Activated CD8-positive, alpha-beta memory T cell treated with anti-CD3 and anti-CD28 coated beads, Interleukin-2, amount 50 U/mL, for 4 hours (primary cell): Measurements from ENCODE around the gene FRMD4A.
"Not testable (repeated sequence)": the region's sequence is repeated elsewhere in the genome, so short reads cannot be mapped to it uniquely, and the experiment has no call there.

Experiments
- DNase-seq: peaks from one replicate; pipeline ENCODE4 v3.0.0-alpha.2; 2020

FRMD4A gene

GRCh38 chr10:14086596-14086995 is 244.1 kb downstream of the FRMD4A start:
- no peak for DNase-seq

- no peak for DNase-seq
These were observed 245.8 kb downstream of the FRMD4A start for GRCh38 chr10:14084875-14085274.

DNA sequence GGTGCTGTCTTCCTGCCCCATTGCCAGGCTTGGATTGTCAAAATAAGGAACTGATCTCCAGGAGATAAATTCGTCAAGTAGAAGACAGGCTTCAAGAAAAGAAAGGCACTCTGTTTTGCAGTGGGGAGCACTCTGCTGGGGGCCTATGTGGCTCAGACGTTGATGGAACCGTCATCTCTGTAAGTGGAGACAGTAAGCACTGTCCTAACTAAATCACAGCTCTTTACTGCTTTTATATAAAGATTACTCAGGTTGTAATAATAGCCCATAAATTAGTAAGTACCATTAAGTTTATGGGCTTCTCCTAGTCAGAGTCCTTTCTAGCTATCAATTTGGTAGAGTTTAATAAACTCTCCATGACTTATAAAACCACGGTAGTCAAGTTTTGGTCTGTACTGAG is 249.9 kb downstream of the FRMD4A start:
- no peak for DNase-seq

DNA sequence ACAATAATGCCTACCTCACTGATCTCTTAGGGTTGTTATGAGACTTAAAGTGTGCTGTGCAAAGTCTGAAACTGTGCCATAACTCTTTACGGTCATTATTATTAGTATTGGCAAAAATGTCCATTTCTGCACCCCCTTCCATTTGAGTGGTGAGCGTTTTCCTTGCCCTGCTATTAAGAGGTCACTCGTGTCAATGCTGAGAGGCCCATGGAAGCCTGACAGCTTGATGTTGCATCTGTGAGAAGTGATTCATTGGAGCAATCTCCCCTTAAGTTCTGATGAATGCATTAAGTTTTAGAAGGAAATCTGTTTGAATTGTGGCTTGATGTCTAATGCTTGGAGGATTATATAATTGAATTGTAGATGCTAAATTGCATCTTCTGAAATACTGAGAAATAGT is 253.3 kb downstream of the FRMD4A start:
- no peak for DNase-seq

GRCh38 chr10:14074062-14074884 is 256.5 kb downstream of the FRMD4A start:
- no peak for DNase-seq

DNA sequence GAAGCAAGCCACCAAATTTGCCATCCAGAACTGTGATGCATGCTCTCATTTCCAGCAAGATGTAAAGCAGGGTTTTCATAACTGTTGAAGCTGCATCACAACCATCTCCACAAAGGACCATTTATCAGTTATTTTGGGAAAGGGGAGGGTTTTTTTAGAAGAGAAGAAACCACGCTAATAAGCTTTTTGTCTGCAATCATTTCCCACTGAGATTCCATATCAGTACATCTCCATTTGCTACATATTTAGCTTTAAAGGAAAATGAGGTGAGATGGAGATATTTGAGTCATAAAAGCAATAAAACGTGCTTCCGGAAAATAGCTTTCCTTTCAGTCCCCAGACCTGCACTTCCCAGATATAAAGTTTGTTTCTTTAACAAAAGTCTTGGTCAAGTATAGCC is 258.2 kb downstream of the FRMD4A start:
- DNase-seq = no peak

- no peak for DNase-seq
These were observed 258.8 kb downstream of the FRMD4A start for GRCh38 chr10:14071956-14072355.

DNA sequence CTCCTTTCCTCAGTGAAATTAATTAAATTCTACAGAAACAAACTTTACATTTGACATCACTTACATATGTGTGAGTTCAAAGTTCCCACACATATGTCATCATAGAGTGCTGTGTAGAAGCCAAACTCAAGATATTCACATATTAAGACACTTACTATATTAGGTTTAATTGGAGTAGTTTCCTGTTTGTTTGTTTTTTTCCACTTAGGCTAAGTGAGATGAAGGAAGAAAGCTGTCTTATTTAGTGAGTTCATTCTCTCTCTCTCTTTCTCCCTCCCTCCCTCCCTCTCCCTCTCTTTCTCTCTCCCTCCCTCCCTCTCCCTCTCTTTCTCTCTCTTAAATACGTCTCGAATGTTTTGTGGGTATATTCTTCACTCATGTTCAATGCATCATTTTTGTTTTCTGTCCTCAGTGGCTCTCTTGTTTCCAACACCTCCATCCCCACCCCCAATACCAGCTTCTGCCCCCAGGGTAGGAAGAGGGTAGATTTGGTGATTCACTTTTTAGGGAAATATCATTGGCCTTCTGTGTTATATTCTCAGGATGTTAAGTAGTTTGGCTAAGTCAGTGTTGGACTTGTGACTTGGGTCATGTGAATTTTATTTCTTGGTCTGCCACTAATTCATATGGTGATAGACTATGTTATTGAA is 262.0 kb downstream of the FRMD4A start:
- DNase-seq = no peak

- not testable (repeated sequence) for DNase-seq
These were observed 263.1 kb downstream of the FRMD4A start for GRCh38 chr10:14067638-14068037.

DNA sequence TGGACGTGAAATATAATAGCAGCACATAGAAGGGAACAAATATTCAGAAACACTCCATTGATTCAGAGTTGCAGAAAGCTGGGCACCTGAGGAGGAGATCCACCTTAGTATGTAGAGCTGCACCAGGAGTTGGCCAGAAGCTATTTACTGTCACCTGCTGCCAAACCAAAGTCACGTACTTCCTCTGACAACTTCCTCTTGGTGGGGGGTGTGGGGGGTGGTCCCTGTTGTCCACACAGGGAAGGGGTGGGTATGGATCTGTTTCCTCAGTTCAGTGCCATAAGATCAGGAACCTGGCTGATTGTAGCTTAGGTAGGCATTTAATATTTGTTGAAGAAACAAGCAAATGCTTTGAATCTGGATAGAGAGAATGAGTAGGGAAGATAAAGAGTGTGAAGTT is 264.6 kb downstream of the FRMD4A start:
- no peak for DNase-seq

DNA sequence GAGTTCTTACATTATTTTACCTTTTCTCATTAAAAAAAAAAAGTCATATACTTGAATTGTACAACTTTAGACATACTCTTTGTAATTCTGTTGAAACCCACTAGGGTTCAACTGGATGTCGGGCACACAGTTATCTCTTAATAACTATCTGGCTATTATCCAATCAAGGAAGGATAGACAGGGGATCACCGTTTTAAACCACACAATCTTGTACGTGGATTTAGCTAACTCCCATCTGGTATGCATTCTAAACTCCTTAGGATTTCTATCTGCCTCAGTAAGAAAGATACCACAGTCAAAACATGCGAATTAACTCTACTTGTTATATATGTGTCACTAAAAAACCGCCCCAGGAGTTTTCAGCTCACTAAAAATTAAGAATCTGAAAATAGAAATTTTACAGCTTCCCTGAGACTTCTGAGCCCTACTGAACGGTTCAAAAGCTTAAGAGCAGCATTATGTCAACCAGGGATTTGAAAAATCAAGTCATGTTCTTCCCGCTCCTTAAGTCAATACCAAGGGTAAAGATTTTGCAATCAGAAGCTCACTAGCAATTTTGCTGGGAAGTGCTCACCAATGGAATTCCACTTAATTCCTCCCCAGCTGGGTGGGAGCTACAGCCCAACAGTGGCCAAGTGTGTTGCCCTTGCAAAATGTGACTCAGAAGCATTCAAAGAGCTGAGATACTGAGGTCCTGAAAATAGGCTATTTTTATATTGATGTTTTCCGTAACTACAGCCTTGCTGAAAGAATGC is 267.0 kb downstream of the FRMD4A start:
- DNase-seq = no peak

DNA sequence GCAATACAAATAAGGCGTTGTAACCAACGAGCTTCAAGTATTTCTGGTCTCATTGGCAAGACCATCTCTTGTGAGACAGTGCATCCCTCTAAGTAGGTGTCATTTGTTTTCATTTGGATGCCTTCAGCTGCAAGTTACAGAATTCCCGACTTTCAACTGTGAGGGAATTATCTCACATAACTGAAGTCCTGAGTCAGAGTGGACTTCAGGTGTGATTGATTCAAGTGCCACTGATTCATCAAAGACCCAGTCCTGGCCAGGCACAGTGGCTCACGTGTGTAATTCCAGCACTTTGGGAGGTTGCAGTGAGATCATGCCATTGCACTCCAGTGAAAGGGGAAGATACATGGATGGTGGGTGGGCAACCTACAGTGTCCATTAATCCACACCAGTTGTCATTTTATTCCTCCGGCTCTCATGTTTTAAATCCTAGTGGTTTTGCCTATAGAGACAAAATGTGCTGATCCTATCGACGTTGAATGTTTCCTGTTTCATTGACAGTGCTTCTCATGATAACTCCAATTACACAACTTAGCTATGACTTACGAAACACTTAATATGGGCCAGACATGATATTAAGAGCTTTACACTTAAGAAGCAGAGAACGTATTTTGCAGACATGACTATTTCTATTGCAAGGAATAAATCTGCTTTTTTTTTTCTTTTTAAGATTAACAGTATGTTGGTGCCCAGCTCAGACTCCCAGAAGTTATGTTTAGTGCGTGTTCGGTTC is 268.0 kb downstream of the FRMD4A start:
- DNase-seq = no peak

- DNase-seq = no peak
These were observed 270.2 kb downstream of the FRMD4A start for GRCh38 chr10:14060320-14061070.

- DNase-seq = no peak
These were observed 274.0 kb downstream of the FRMD4A start for GRCh38 chr10:14056610-14057332.

DNA sequence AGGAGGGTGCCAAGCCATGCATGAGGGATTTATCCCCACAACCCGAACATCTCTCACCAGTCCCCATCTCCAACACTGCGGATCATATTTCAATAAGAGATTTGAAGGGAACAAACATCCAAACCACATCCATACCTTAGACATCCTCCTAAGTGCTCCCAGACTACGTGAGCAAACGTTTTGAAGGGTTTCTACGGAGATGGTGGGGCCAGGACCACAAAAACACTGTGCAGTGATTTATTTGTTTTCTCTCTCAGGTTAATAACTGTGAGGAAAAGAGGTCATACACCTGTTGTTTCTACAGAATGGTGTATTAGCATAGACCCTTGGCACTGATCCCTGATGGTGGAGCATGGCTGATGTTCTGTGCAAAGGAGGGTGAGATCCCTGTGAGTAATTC is 277.8 kb downstream of the FRMD4A start:
- no peak for DNase-seq

- no peak for DNase-seq
These were observed 280.1 kb downstream of the FRMD4A start for GRCh38 chr10:14050598-14050997.

DNA sequence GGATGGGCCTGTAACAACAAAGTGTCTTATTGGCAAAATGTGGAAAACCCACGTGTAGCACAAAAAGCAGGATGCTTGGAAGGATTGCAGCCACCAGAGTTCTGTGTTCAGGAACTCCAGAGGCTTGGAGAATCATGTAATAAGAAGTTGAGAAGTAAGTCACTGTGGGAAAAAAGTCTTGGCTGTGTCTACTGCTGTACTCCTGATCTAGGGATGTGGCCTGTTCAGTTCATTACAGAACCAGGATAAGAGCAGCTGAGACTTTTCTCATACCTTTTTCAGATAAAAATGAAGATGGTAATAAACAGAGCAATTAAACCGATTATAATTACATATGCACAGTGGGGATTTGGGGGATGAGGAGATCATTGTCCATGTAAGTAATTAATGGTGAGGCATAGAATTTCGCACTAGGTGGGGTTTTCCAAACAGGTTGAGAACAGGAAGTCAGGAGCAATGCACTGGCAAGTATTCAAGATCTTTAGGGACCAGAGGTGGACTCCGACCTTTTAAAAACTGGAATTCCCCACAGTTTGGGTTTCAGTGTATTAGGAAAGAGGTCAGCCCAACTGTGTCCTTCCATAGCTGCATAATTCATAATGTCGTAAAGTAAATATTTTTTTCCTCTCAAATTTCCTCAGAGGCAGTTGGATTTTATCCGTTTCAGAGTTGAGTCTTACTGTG is 281.7 kb downstream of the FRMD4A start:
- no peak for DNase-seq

DNA sequence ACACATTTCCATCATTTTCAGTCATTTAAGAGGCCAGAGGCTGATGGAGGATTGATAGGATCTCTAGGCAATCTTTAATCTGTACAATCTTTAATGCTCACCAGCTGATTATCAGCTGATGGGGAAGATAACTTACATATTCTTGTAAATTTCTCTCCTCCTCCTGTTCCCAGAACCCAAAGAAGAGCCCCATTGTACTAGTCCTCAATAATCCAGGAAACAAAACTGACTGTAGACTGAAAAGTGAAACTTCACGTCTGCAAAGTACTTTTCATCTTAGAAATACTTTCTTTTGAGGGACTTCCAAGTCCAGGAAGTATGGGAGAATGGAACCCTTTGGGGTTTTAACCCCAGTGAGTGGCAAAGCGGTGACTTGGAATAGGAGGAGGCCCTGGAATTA is 283.3 kb downstream of the FRMD4A start:
- no peak for DNase-seq

GRCh38 chr10:14042051-14042450 is 288.7 kb downstream of the FRMD4A start:
- DNase-seq = not testable (repeated sequence)

DNA sequence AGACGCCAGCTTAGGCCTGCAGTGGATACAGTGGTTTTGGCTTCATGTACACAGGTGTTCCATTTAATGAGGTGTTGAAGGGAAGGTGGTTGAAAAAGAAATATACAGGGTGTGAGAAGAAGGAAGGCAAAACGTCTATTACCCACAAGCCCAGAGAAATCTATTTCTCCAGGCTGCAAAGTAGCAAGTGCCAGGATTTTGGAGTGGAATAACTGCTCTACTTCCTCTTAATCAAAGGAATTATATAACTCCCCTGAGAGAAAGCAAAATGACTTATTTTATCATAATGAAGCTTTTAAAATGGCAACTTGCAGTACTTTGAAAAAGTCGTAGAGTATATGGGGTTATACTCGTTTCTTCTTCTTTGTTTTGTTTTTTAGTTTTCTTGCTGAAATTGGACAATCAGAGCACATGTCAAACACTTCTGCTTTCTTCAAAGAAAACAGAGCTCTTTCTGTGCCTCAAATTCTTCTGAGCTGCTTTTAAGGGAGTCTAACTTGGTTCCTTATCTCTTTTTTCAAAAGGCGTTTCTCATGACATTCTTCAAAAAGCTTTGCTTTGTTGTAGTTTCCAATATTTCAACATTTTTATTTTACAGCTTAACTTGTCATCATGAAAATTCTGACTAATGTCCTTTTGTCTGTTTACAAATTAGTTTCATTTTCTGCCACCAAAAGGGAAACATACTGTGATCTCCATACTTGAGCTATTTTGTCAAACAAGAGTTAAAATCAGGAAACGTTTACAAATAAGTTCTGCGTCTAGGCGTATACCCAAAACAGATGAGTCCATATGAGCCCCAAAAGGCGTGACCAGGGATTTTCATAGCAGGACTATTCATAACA is 289.7 kb downstream of the FRMD4A start:
- DNase-seq = no peak
